Prostate gland (tissue), 2 donors: ENCODE measurements around the gene NEU2. TPM values are rescaled to one million over a fixed set of nuclear protein-coding genes. Genes with fewer than 3 reads are reported as not detected.

Experiments used
- DNase-seq: peaks from one replicate; pipeline ENCODE4 v3.0.0-alpha.2; 2019; ENCODE audit warnings: low spot score
- H3K27ac ChIP-seq, 2 donors: fragments of 200-600 bp; sonication (generic); 2 replicates each; pipeline ENCODE4 v1.5.1; 2017 to 2019
- H3K27me3 ChIP-seq: fragments of 200-600 bp; sonication (generic); replicated peaks from 2 replicates; pipeline ENCODE4 v1.5.1; 2019; ENCODE audit not compliant: insufficient read depth
- H3K36me3 ChIP-seq, 2 donors: fragments of 200-600 bp; sonication (generic); 1 replicate in 1 of 2; 2 replicates in 1 of 2; pipeline versions ENCODE4 v1.5.1 to v1.8.1; 2017 to 2019
- H3K4me1 ChIP-seq: fragments of 200-600 bp; sonication (generic); replicated peaks from 2 replicates; pipeline ENCODE4 v1.5.1; 2019
- H3K4me3 ChIP-seq, 2 donors: fragments of 200-600 bp; sonication (generic); 2 replicates each; pipeline ENCODE4 v1.5.1; 2017 to 2019
- H3K9me3 ChIP-seq: fragments of 200-600 bp; sonication (generic); 2 replicates; pipeline ENCODE4 v1.5.1; 2017
- CTCF ChIP-seq, 4 experiments: fragments of 200-600 bp in 2 of 4; fragments of 450-650 bp in 2 of 4; sonication (generic) in 2 of 4; IDR thresholded peaks; 1 replicate in 3 of 4; 2 replicates in 1 of 4; pipeline ENCODE4 v1.5.1; 2016 to 2019; ENCODE audit warnings: antibody characterized with exemption in 4 of 4, mild to moderate bottlenecking in 2 of 4, moderate library complexity in 2 of 4
- POLR2A ChIP-seq: fragments of 450-650 bp; IDR thresholded peaks from one replicate; pipeline ENCODE4 v1.6.1; 2016; ENCODE audit warnings: antibody characterized with exemption, mild to moderate bottlenecking
- POLR2AphosphoS5 ChIP-seq: sonication (generic); formaldehyde crosslinking; IDR thresholded peaks from one replicate; pipeline ENCODE4 v1.6.1; 2017; ENCODE audit warnings: antibody characterized with exemption
- WGBS: methylation state at CpG from one replicate; pipeline ENCODE4 v1.1.5; 2018; 5-methylcytosine and 5-hydroxymethylcytosine counted together
- intact Hi-C: fragments of 100-400 bp; cut with DNase I; formaldehyde crosslinking; loops from one replicate; pipeline ENCODE4 v1.14.2; 2022
- total RNA-seq, 2 donors: library from RNA; depleted of rRNA; stranded (reverse); fragments of >200 nt; gene quantifications; one replicate each; pipeline ENCODE4 v1.1.0, GENCODE V29; 2016

The NEU2 gene
- total RNA-seq, 2 donors from 2014 or later: not detected

GRCh38 chr2:233026198-233026813 is 6.2 kb upstream of the NEU2 start:
- TF ChIP-seq POLR2AphosphoS5: no peak
- TF ChIP-seq POLR2A: no peak
- TF ChIP-seq CTCF (IDR thresholded peaks at IDR 0.05): no peak
- no peak for DNase-seq
- Histone ChIP-seq H3K9me3 (no peaks in the 10 kb centered on the region), H3K27ac (no peak overlapping the region), H3K27me3 (no peaks in the 10 kb centered on the region), H3K4me1 (no peaks in the 10 kb centered on the region), H3K36me3 (no peaks in the 10 kb centered on the region), H3K4me3 (no peak overlapping the region)
- intact Hi-C loops: no loop called here
- 64% methylated on average over 4 of the region's 4 CpGs for WGBS

GRCh38 chr2:233029321-233029720 is 3.2 kb upstream of the NEU2 start:
- Histone ChIP-seq H3K27me3 (no peaks in the 10 kb centered on the region), H3K4me3 (no peak overlapping the region), H3K36me3 (no peaks in the 10 kb centered on the region), H3K27ac (no peak overlapping the region), H3K4me1 (no peaks in the 10 kb centered on the region), H3K9me3 (no peaks in the 10 kb centered on the region)
- TF ChIP-seq CTCF (IDR thresholded peaks at IDR 0.05): no peak
- no peak for TF ChIP-seq POLR2AphosphoS5
- no peak for TF ChIP-seq POLR2A
- intact Hi-C loops: no loop called here
- no peak for DNase-seq
- 90% methylated on average over 9 of the region's 9 CpGs for WGBS

GRCh38 chr2:233031556-233032500 is 644 bp upstream of the NEU2 start:
- no peaks in the 10 kb centered on the region for H3K27me3 ChIP-seq
- DNase-seq: no peak
- intact Hi-C loops: no loop called here
- H3K9me3 ChIP-seq: no peaks in the 10 kb centered on the region
- no peak overlapping the region for H3K4me3 ChIP-seq
- no peak for TF ChIP-seq POLR2AphosphoS5
- no peak for TF ChIP-seq POLR2A
- TF ChIP-seq CTCF (IDR thresholded peaks at IDR 0.05): no peak
- H3K27ac ChIP-seq: no peak overlapping the region
- no peaks in the 10 kb centered on the region for H3K4me1 ChIP-seq
- 78% methylated on average over 23 of the region's 27 CpGs for WGBS
- no peaks in the 10 kb centered on the region for H3K36me3 ChIP-seq

- Histone ChIP-seq H3K4me3 (no peak overlapping the region), H3K4me1 (no peaks in the 10 kb centered on the region), H3K27ac (no peak overlapping the region), H3K36me3 (no peaks in the 10 kb centered on the region), H3K9me3 (no peaks in the 10 kb centered on the region), H3K27me3 (no peaks in the 10 kb centered on the region)
- intact Hi-C loops: no loop called here
- 79% methylated on average over 9 of the region's 9 CpGs for WGBS
- TF ChIP-seq POLR2A (no peak), POLR2AphosphoS5 (no peak), CTCF (IDR thresholded peaks at IDR 0.05) (no peak)
- no peak for DNase-seq
Observed at GRCh38 chr2:233033672-233034071, 1.2 kb downstream of the NEU2 start.
